ENCODE data around the gene PDE4D.

- TF ChIP-seq SKIL (IDR thresholded peaks at IDR 0.05; ENCODE audit: low read depth, poor library complexity, severe bottlenecking) (no peak), CTCF (IDR thresholded peaks at IDR 0.05 in 2 of 3, conservative IDR thresholded peaks at IDR 0.05 in 1 of 3; ENCODE audit: control insufficient read depth in 2 of 3, extremely low read depth in 1 of 3, insufficient read depth in 1 of 3, low read depth in 3 of 3, low read length in 3 of 3) (no peak), STAT3 (IDR thresholded peaks at IDR 0.05; ENCODE audit: low read depth, low read length) (no peak), EGR1 (IDR thresholded peaks at IDR 0.05; ENCODE audit: borderline replicate concordance in 1 of 2, low read depth in 2 of 2, low read length in 2 of 2) (no peak), EP300 (IDR thresholded peaks at IDR 0.05; ENCODE audit: borderline replicate concordance in 1 of 2, control insufficient read depth in 1 of 2, low read depth in 2 of 2, low read length in 2 of 2) (no peak), POLR2AphosphoS5 (IDR thresholded peaks at IDR 0.05; ENCODE audit: low read length) (no peak), FOXK2 (IDR thresholded peaks at IDR 0.05) (no peak), SMC3 (IDR thresholded peaks at IDR 0.05; ENCODE audit: borderline replicate concordance, low read length) (no peak), PAX8 (IDR thresholded peaks at IDR 0.05) (no peak), YY1 (IDR thresholded peaks at IDR 0.05; ENCODE audit: low read depth, low read length) (no peak), REST (IDR thresholded peaks at IDR 0.05; ENCODE audit: low read depth, low read length) (no peak), NFIC (IDR thresholded peaks at IDR 0.05; ENCODE audit: low read depth, low read length) (no peak), TCF7 (IDR thresholded peaks at IDR 0.05; ENCODE audit: borderline replicate concordance) (no peak), NFYB (IDR thresholded peaks at IDR 0.05; ENCODE audit: insufficient read depth, low read depth, low read length) (no peak)
Observed at GRCh38 chr5:59086024-59086423, 807.5 kb downstream of the PDE4D start.

All from GM12878 (cell line).